ENCODE data around the gene RTN1. TPM values are rescaled to one million over a fixed set of nuclear protein-coding genes. Genes with fewer than 3 reads are reported as not detected.

Gene RTN1
- total and polyA plus RNA-seq, 3 donors from 2014 or later, result 8.2 to 11.1 (median 10.9) TPM

- H3K4me3 ChIP-seq, result no peak overlapping the region
- intact Hi-C loops (cut with DNase I; ENCODE audit: low total_unique reads), result no loop called here
- H3K27ac ChIP-seq, result no peak overlapping the region
- WGBS, 2 donors, result 58 to 69% methylated on average over 2 of the region's 2 CpGs
- no peaks in the 10 kb centered on the region for H3K4me1 ChIP-seq
- no peaks in the 10 kb centered on the region for H3K27me3 ChIP-seq
- DNase-seq, result no peak
- H3K36me3 ChIP-seq (ENCODE audit: low read depth, missing control alignments), result no peaks in the 10 kb centered on the region
- no peaks in the 10 kb centered on the region for H3K9me3 ChIP-seq
- no peak for TF ChIP-seq POLR2A (IDR thresholded peaks at IDR 0.05)
- no peak for TF ChIP-seq CTCF (IDR thresholded peaks at IDR 0.05)
Observed at GRCh38 chr14:59787045-59787674, 83.4 kb downstream of the RTN1 start.

GRCh38 chr14:59785629-59786028 lies 84.9 kb downstream of the RTN1 start:
- no peak for DNase-seq
- H3K36me3 ChIP-seq (ENCODE audit: low read depth, missing control alignments), result no peaks in the 10 kb centered on the region
- no peak overlapping the region for H3K4me3 ChIP-seq
- no peak overlapping the region for H3K27ac ChIP-seq
- TF ChIP-seq CTCF (IDR thresholded peaks at IDR 0.05) (no peak), POLR2A (IDR thresholded peaks at IDR 0.05) (no peak)
- no peaks in the 10 kb centered on the region for H3K9me3 ChIP-seq
- intact Hi-C loops (cut with DNase I; ENCODE audit: low total_unique reads), result no loop called here
- H3K4me1 ChIP-seq, result no peaks in the 10 kb centered on the region
- no peaks in the 10 kb centered on the region for H3K27me3 ChIP-seq

- TF ChIP-seq POLR2A (IDR thresholded peaks at IDR 0.05) (no peak), CTCF (IDR thresholded peaks at IDR 0.05) (no peak)
- H3K4me3 ChIP-seq, result no peak overlapping the region
- no peaks in the 10 kb centered on the region for H3K4me1 ChIP-seq
- H3K36me3 ChIP-seq (ENCODE audit: low read depth, missing control alignments), result no peaks in the 10 kb centered on the region
- DNase-seq, result no peak
- H3K27me3 ChIP-seq, result no peaks in the 10 kb centered on the region
- no peak overlapping the region for H3K27ac ChIP-seq
- H3K9me3 ChIP-seq, result no peaks in the 10 kb centered on the region
- 67 to 72% methylated on average over 2 of the region's 2 CpGs for WGBS, 2 donors
- intact Hi-C loops (cut with DNase I; ENCODE audit: low total_unique reads), result no loop called here
Observed at GRCh38 chr14:59782760-59783159, 87.8 kb downstream of the RTN1 start.

GRCh38 chr14:59777006-59777579 lies 93.5 kb downstream of the RTN1 start:
- no peaks in the 10 kb centered on the region for H3K36me3 ChIP-seq (ENCODE audit: low read depth, missing control alignments)
- H3K4me1 ChIP-seq, result no peaks in the 10 kb centered on the region
- intact Hi-C loops (cut with DNase I; ENCODE audit: low total_unique reads), result no loop called here
- TF ChIP-seq CTCF (IDR thresholded peaks at IDR 0.05) (no peak), POLR2A (IDR thresholded peaks at IDR 0.05) (no peak)
- H3K27me3 ChIP-seq, result no peaks in the 10 kb centered on the region
- H3K4me3 ChIP-seq, result no peak overlapping the region
- no peaks in the 10 kb centered on the region for H3K9me3 ChIP-seq
- WGBS, 2 donors, result 79 to 93% methylated on average over 4 of the region's 4 CpGs
- H3K27ac ChIP-seq, result no peak overlapping the region
- no peak for DNase-seq

DNA sequence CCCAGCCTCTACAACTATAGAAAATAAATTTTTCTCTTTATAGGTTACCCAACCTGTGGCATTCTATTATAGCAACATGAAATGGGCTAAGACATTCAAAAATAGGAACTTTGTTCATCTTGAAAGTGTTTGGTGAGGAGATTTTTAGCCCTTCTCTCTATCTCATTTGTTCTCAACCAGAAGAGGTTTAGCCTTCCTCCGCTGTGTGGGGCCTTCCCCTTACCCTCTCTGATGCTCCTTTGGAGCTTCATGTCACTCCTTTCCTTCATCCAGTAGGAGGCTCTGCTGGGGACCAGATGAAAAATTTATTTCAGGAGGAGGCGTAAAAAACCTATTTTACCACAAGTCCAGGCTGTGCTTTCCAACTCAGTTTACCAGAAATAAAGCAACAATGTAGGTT lies 94.1 kb downstream of the RTN1 start:
- DNase-seq, result no peak
- Histone ChIP-seq H3K36me3 (ENCODE audit: low read depth, missing control alignments) (no peaks in the 10 kb centered on the region), H3K27ac (no peak overlapping the region), H3K4me3 (no peak overlapping the region), H3K27me3 (no peaks in the 10 kb centered on the region), H3K4me1 (no peaks in the 10 kb centered on the region), H3K9me3 (no peaks in the 10 kb centered on the region)
- intact Hi-C loops (cut with DNase I; ENCODE audit: low total_unique reads), result no loop called here
- WGBS, 2 donors, result 94 to 97% methylated on average over 2 of the region's 2 CpGs
- TF ChIP-seq POLR2A (IDR thresholded peaks at IDR 0.05), result no peak
- no peak for TF ChIP-seq CTCF (IDR thresholded peaks at IDR 0.05)
